Cerebellar nuclear complex (tissue), 1 donor: ENCODE data around the gene SDC1.

Experiments used
- DNase-seq, 2 experiments: peaks; one replicate each; lab custom pipeline; 2025; lab: John Stamatoyannopoulos, UW

SDC1 gene

GRCh38 chr2:20213651-20214565, 11.0 kb downstream of the SDC1 start:
- DNase-seq: no peak

- DNase-seq: no peak
Observed at GRCh38 chr2:20212871-20213503, 11.9 kb downstream of the SDC1 start.

GRCh38 chr2:20212459-20212870, 12.5 kb downstream of the SDC1 start:
- DNase-seq: no peak

- no peak for DNase-seq
Observed at GRCh38 chr2:20211860-20212458, 13.0 kb downstream of the SDC1 start.

GRCh38 chr2:20211420-20211819, 13.5 kb downstream of the SDC1 start:
- DNase-seq: no peak

GRCh38 chr2:20210462-20210861, 14.5 kb downstream of the SDC1 start:
- no peak for DNase-seq

GRCh38 chr2:20209373-20210109, 15.4 kb downstream of the SDC1 start:
- no peak for DNase-seq

- no peak for DNase-seq
Observed at GRCh38 chr2:20208476-20208859, 16.5 kb downstream of the SDC1 start.

GRCh38 chr2:20207051-20207450, 17.9 kb downstream of the SDC1 start:
- DNase-seq: no peak

GRCh38 chr2:20205915-20206524, 18.9 kb downstream of the SDC1 start:
- no peak for DNase-seq

- no peak for DNase-seq
Observed at GRCh38 chr2:20205069-20205468, 19.9 kb downstream of the SDC1 start.

- DNase-seq: no peak
Observed at GRCh38 chr2:20203521-20204225, 21.3 kb downstream of the SDC1 start.

- DNase-seq: no peak
Observed at GRCh38 chr2:20203072-20203471, 21.9 kb downstream of the SDC1 start.

GRCh38 chr2:20201671-20202070, 23.3 kb downstream of the SDC1 start:
- DNase-seq: no peak

GRCh38 chr2:20200697-20201555, 24.0 kb downstream of the SDC1 start:
- DNase-seq: no peak

- DNase-seq: no peak
Observed at GRCh38 chr2:20199633-20200270, 25.2 kb downstream of the SDC1 start.

- DNase-seq: no peak
Observed at GRCh38 chr2:20198796-20199632, 25.9 kb downstream of the SDC1 start.

GRCh38 chr2:20198001-20198400, 26.9 kb downstream of the SDC1 start:
- DNase-seq: no peak

- no peak for DNase-seq
Observed at GRCh38 chr2:20197192-20197591, 27.7 kb downstream of the SDC1 start.
